Right forelimb (tissue), 1 donor: Measurements from ENCODE around the gene ZC3HAV1.
"Not testable (repeated sequence)": the region's sequence is repeated elsewhere in the genome, so short reads cannot be mapped to it uniquely, and the experiment has no call there.

Experiments used
- DNase-seq: peaks from one replicate; pipeline ENCODE4 v3.0.0-alpha.2; 2018

Gene ZC3HAV1

DNA sequence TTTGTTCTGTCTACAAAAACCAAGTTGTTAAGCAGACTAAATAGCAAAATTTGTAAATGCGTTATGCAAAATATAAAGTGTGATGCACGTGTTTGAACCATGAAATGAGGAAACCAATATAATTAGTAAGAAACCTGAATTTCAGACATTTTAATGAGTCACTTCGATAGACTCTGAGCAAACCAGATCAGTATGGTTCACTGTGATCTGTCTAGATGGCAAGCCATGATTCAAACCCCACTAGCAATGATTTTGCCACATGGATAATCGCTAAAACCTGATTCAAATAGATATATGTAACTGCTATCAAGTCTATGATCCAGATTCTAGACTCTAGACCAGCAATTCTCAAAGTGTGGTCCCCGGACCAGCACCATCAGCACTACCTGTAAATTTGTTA, 24.8 kb downstream of the ZC3HAV1 start:
- DNase-seq: no peak

GRCh38 chr7:139081584-139081983, 27.9 kb downstream of the ZC3HAV1 start:
- no peak for DNase-seq

DNA sequence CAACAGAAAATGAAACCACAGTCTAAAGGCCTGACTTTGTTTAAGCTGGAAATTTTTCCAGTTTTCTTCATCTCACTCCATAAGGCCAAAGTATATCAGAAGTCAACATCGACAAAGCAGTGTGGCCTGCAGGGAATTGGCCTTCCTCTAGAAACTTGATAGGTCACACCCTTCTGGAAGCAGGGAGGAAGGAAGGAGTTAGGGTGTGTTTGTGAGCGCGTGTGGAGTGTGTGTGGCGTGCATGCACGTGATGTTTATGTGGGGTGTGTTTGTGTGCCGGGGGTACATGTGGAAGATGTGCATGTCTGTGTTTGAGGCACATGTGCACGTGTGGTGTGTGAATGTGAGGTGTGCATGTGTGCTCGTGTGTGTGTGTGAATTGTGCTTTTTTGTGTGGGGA, 28.6 kb downstream of the ZC3HAV1 start:
- DNase-seq: no peak

GRCh38 chr7:139079861-139080260, 29.7 kb downstream of the ZC3HAV1 start:
- no peak for DNase-seq

DNA sequence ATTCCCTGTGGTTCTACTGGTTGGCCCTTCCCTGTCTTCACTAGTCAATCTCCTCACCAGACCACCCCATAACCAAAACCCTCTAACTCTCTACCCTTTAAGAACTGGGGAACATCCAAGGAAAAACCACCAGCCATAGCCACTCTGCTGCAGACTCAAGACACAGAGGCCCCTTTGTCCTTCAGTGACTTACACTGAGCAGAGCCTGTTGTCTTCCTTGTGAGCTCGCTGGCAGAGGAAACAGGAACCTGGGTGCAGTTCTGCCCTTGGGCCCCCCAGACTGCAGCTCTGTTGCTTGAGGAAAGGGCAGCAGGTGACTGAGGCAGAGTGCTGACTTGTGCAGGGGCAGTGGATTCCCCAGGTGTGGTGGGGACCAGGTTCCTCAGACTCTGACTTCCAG, 30.6 kb downstream of the ZC3HAV1 start:
- no peak for DNase-seq

GRCh38 chr7:139078399-139078798, 31.1 kb downstream of the ZC3HAV1 start:
- DNase-seq: no peak

- DNase-seq: not testable (repeated sequence)
These were observed 31.8 kb downstream of the ZC3HAV1 start for GRCh38 chr7:139077706-139078105.

GRCh38 chr7:139075871-139076686, 33.4 kb downstream of the ZC3HAV1 start:
- DNase-seq: no peak

DNA sequence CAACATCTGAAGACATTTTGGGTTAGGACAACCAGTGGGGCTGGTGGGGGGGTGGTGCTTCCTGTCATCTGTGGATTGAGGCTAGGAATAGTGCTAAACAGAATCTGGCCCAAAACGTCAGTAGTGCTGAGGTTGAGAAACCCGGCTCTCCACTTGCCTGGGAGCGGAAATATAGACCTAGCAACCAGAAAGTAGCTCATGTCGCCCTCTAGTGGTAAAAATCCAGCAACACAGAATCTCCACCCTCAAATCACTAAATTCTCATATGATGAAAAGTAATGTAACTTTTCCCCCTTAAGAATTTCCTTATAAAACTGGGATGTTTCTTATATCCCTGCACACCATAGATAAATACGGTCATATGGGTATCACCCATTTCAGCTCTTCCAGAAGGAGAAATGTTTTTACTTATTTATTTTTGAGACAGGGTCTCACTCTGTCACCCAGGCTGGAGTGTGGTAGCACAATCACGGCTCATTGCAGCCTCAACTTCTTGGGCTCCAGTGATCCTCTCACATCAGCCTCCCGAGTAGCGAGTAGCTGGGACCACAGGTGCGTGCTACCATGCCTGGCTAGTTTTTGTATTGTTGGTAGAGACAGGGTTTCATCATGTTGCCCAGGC, 34.4 kb downstream of the ZC3HAV1 start:
- DNase-seq: peak; percentile 74

GRCh38 chr7:139072796-139073195, 36.7 kb downstream of the ZC3HAV1 start:
- DNase-seq: no peak

DNA sequence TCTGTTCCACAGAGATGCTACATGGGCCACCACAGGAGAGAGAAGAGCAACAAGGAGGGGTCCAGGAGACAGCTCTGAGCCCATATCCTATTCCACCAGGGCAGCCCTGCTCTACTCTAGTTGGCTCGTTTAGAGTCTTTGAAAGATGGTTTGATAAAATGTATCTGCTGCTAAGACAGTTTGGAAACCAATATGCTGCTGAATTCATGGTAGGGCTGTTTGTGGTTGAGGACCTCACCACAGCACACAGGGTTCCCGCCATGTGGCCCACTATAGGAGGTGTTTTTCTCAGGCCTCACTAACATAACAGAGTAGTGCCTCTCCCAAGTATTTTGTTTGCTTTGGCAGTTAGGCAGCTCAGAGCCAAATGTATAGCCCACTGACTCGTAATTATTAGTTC, 37.8 kb downstream of the ZC3HAV1 start:
- DNase-seq: no peak

GRCh38 chr7:139068544-139069399, 40.7 kb downstream of the ZC3HAV1 start:
- no peak for DNase-seq

DNA sequence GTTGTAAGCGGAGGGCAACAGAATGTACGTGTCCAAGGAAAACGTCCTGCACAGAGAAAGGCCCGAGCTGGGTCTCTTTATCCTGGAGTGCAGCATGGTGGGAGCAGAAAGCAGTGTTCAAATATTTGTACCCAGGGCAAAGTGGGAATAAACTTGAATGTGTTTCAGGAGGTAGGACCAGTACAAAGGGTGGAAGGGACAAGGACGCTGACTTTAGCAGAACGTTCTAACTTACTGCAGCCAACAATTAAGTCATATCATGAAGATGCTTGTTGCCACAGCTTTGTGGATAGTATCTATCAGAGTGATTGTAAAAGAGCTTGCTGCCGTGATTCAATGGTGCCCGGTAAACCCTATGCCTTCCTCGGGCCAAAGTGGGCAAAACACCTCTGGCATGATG, 43.2 kb downstream of the ZC3HAV1 start:
- no peak for DNase-seq

DNA sequence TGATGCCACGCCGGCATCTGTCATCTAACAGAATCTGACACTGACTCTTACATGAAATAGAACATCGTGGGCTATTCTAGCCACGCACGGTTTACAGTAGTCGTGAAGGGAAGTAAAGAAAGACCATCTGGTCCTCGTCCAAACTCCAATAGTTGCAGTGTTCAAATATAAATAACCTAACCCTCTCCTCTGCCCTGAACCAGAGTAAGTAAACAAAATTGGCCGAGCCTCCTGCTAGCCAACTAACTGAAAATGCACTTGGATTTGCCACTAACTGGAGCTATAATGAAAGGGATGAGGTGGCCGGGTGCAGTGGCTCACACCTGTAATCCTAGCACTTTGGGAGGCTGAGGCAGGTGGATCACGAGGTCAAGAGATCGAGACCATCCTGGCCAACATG, 44.2 kb downstream of the ZC3HAV1 start:
- DNase-seq: no peak

DNA sequence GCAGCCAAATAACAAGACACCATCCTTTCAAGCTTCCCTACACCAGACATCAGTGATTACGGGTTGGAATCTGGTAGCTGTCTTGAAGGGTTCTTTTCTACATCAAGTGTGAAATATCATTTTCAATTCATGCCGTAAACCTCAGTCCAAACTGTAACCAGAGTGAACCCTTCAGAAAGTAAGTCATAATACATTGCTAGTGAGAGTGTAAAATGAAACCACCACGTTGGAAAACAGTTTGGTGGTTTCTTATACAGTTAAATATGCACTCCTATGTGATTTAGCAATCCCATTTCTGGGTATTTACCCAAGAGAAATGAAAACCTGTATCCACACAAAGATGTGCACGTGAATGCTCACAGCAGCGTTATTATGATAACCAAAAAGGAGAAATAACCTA, 48.1 kb downstream of the ZC3HAV1 start:
- DNase-seq: no peak

GRCh38 chr7:139060695-139061237, 48.8 kb downstream of the ZC3HAV1 start:
- DNase-seq: no peak

DNA sequence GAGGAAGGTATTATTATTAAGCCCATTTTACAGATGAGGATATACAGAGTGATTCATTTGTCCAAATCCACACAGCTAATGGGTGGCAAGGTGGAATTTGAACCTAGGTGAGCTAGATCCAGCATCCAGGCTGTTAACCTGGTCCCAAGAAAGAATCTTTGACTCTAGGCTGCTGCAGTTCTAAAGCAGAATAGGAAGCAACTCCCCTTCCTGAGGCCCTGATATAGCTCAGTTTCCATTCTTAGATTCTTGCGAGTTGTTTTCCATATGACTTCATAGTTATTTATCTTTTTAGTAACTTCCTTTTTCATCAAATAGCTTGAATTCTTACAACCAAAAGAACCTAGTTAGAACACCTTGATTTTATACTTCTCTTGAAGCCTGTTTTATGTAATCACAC, 49.6 kb downstream of the ZC3HAV1 start:
- no peak for DNase-seq

GRCh38 chr7:139058943-139059342, 50.6 kb downstream of the ZC3HAV1 start:
- DNase-seq: peak; percentile 51

- DNase-seq: no peak
These were observed 53.8 kb downstream of the ZC3HAV1 start for GRCh38 chr7:139055674-139056073.

- not testable (repeated sequence) for DNase-seq
These were observed 54.9 kb downstream of the ZC3HAV1 start for GRCh38 chr7:139054656-139055055.

- no peak for DNase-seq
These were observed 55.4 kb downstream of the ZC3HAV1 start for GRCh38 chr7:139054101-139054500.

DNA sequence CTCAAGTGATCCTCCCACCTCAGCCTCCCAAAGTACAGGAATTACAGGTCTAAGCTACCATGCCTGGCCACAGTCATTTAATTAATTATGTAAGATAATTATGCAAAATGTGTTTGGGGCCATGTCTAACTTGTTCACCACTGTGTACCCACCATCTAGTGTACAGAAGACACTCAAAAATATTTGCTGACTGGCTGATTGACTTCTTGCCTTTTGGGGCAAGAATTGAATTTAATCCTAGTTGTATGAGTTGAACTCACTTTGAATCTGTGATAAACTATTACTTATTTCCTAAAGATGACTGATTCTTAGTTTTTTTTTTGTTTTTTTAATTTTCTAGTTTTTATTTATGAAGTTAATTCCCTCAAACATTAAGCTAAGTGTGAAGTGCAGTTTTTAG, 57.9 kb downstream of the ZC3HAV1 start:
- no peak for DNase-seq

DNA sequence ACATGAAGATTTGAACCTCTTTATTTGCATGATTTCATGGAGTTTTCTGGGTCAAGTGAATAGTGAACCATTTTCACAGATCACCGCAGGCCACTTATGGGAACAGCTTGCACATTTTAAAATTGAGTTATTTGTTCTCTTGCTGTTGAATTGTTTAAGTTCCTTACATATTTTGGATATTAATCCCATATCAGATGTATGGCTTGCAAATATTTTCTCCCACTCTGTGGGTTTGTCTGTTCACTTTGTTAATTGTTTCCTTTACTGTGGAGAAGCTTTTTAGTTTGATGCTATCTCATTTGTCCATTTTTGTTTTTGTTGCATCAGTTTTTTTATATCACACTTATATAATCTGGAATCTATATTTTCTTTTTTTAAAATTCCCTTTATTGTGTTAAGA, 59.6 kb downstream of the ZC3HAV1 start:
- DNase-seq: no peak
